ENCODE data around the gene ITPRIPL1. TPM values are rescaled to one million over a fixed set of nuclear protein-coding genes. Genes with fewer than 3 reads are reported as not detected.
A peak's percentile ranks its signal among the peaks of the same experiment; 100 is the strongest.

The ITPRIPL1 gene
- total RNA-seq, 2 experiments from 2014 or later: 24.8 to 28.4 TPM

DNA sequence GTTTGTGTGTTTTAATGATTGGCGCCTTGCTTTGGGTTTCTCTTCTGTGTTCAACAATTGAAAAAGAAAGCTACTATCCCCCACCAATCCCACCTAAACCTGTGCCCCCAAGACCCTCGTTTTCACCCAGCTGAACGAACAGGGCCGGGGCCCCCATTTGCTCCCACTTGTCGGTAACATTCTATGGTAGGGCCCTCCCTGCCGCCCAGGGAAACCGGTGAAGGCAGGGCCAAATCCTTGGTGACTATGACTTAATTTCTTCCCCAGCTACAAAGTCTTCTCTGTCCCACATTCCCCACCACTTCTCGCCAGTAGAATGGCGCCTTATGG is 19.2 kb upstream of the ITPRIPL1 start:
- Mint-ChIP-seq H3K4me1 (peaks cover 44% of the 10 kb centered on the region), H3K36me3 (ENCODE audit: low read depth) (peaks cover 39% of the 10 kb centered on the region), H3K9me3 (ENCODE audit: low read depth) (no peaks in the 10 kb centered on the region), H3K27me3 (no peaks in the 10 kb centered on the region), H3K27ac (peak overlapping the region; percentile 99), H3K4me3 (peak overlapping the region; percentile 100)
- ChIA-PET POLR2A (interaction anchor here (1.0 to 1.6 kb wide), 2 partner anchors 15 kb away, joined by 3 to 7 read pairs; no protein-coding TSS in a partner anchor), CTCF (interaction anchor here (0.6 to 1.7 kb wide), 7 partner anchors 15 to 204 kb away, joined by 3 to 7 read pairs (median 3); partner anchors contain the start of gene ITPRIPL1)
- intact Hi-C loops (cut with DNase I, micrococcal nuclease): loop anchor here (1.0 to 5.0 kb wide), 12 partner anchors 15 to 510 kb away; partner anchors contain the start of genes CIAO1 (in 2 of the 2), CNNM3 (in 1 of the 2), DUSP2 (in 1 of the 2) and KANSL3 (in 1 of the 2)
- ATAC-seq (no peak), DNase-seq (peak; percentile 23)

DNA sequence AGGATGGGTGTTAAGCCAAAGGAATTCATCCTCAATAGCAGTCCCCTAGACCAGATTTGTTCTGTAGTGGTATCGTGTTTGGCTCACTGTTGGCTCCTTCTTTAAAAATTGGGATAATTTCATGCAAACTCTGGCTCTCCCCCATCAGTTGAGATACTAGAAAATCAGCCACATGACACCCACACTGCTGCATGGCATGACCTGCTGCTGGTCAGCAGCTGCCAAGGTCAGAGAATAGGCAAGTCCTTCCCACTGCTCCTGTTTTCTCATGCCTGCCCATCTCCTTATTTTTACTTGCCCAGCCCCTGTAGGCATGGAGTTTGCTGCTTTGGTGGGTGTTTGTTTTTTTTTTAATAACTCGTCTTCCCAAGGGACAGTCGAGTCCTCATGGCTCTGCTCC is 18.7 kb upstream of the ITPRIPL1 start:
- ATAC-seq: no peak
- CTCF ChIA-PET: interaction anchor here (0.6 to 1.7 kb wide), 7 partner anchors 14 to 204 kb away, joined by 3 to 7 read pairs (median 3); partner anchors contain the start of gene ITPRIPL1
- Mint-ChIP-seq H3K9me3 (ENCODE audit: low read depth) (no peaks in the 10 kb centered on the region), H3K4me1 (peaks cover 40% of the 10 kb centered on the region), H3K4me3 (peak overlapping the region; percentile 100), H3K27ac (peak overlapping the region; percentile 99), H3K27me3 (no peaks in the 10 kb centered on the region), H3K36me3 (ENCODE audit: low read depth) (peaks cover 35% of the 10 kb centered on the region)
- POLR2A ChIA-PET: interaction anchor here (1.0 to 1.3 kb wide), 2 partner anchors 15 to 50 kb away, joined by 3 to 6 read pairs; no protein-coding TSS in a partner anchor
- no peak for DNase-seq
- intact Hi-C loops (cut with DNase I, micrococcal nuclease): loop anchor here in 1 of 2 experiments (5.0 kb wide), 1 partner anchor 159 kb away; the partner anchor contains the start of gene DUSP2

DNA sequence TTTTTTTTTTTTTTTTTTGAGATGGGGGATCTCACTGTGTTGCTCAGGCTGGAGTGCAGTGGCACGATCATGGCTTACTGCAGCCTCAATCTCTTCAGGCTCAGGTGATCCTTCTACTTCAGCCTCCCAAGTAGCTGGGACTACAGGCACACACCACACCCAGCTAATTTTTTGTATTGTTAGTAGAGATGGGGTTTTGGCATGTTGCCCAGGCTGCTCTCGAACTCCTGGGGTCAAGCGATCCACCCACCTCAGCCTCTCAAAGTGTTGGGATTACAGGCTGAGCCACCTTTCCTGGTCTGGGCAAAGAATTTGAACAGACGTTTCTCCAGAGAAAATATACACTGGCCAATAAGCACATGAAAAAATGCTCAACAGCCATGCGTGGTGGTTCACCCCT is 16.9 kb upstream of the ITPRIPL1 start:
- Mint-ChIP-seq H3K4me3 (no peak overlapping the region), H3K27ac (no peak overlapping the region), H3K9me3 (ENCODE audit: low read depth) (no peaks in the 10 kb centered on the region), H3K36me3 (ENCODE audit: low read depth) (peaks cover 17% of the 10 kb centered on the region), H3K4me1 (peaks cover 26% of the 10 kb centered on the region), H3K27me3 (no peaks in the 10 kb centered on the region)
- ChIA-PET POLR2A (no interaction called here), CTCF (no interaction called here)
- DNase-seq: no peak
- ATAC-seq: no peak
- intact Hi-C loops (cut with DNase I, micrococcal nuclease): loop anchor here in 1 of 2 experiments (5.0 kb wide), 1 partner anchor 161 kb away; the partner anchor contains the start of gene DUSP2

DNA sequence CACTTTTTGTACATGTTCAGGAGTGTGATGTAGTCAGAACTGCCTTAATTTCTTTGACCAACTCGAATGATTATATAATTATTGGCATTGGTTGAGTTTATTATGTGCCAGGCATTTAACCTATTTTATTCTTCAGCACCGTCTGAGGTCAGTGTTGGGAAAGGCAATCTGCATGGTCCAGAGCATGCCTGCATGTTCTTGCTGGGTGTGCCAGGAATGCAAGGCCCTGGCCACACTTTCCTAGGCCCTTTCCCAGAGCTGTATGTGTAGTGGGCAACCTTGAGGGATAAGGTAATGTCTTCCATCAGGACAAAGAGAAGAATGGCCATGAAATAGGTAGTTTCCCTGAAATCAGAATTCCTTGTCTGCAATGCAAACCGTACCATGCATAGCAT is 10.1 kb upstream of the ITPRIPL1 start:
- no peak overlapping the region for H3K27ac Mint-ChIP-seq
- no peaks in the 10 kb centered on the region for H3K9me3 Mint-ChIP-seq (ENCODE audit: low read depth)
- ATAC-seq (no peak), DNase-seq (no peak)
- H3K36me3 Mint-ChIP-seq (ENCODE audit: low read depth): no peaks in the 10 kb centered on the region
- intact Hi-C loops (cut with DNase I, micrococcal nuclease): no loop called here
- H3K4me3 Mint-ChIP-seq: no peak overlapping the region
- H3K27me3 Mint-ChIP-seq: no peaks in the 10 kb centered on the region
- ChIA-PET CTCF (interaction anchor here (0.5 to 0.7 kb wide), 3 partner anchors 48 to 252 kb away, joined by 3 read pairs; no protein-coding TSS in a partner anchor), POLR2A (no interaction called here)
- peaks cover 34% of the 10 kb centered on the region for H3K4me1 Mint-ChIP-seq

DNA sequence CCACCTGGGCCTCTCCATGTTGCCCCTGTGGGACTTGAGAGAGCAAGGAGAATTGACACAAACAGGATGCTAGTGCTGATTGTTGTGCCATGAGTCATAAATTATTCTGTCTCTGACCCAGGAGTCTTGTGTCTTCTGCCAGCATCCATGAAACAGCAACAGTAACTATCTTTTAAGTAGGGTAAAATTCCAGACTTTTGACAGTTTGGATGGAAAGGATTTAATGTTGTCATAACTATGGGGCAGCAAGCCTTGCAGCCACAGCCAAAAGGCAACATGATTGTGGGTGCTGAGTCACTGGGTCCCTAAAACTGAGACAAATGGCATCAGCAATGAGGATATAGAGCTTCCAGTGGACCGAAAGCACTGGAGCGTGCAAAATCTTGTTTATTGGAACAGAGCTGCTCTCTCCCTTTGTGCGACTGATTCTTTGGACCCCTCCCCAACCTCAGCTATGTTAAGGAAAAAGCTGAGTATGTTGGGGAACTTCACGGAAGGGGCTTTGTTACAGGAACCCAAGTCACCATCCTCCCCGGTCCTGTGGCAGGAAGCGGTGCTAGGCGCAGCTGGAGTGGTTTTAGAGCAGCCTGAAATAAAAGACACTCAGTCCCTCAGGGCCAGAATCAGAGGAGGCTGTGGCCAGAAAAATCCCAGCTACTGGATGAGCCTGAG is 9.6 kb upstream of the ITPRIPL1 start:
- DNase-seq: peak; percentile 41

DNA sequence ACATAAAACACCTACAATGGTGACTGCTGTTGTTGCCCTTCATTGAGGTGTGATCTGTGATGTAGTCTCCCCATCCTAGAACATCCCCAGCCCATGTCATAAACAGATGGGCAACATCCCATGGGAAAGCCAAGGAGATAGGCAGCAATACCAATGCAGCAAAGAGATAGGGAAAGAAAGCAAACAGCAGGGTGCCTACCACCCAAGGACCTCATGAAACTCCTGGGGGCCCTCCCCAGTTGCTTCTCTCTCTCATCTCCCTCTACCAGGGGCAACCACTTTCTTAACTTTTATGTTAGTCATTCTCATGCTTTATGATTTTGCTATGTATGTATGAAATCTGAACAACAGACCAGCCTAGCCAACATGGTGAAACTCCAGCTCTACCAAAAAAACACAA is 8.1 kb upstream of the ITPRIPL1 start:
- Mint-ChIP-seq H3K4me3 (no peak overlapping the region), H3K36me3 (ENCODE audit: low read depth) (no peaks in the 10 kb centered on the region), H3K27ac (no peak overlapping the region), H3K4me1 (peaks cover 43% of the 10 kb centered on the region), H3K27me3 (peaks cover 3% of the 10 kb centered on the region), H3K9me3 (ENCODE audit: low read depth) (no peaks in the 10 kb centered on the region)
- DNase-seq: no peak
- intact Hi-C loops (cut with DNase I, micrococcal nuclease): no loop called here
- ATAC-seq: no peak
- ChIA-PET POLR2A (no interaction called here), CTCF (no interaction called here)

More for the DNA sequence above, 9.6 kb upstream of the ITPRIPL1 start:
- H3K4me3 Mint-ChIP-seq: peak overlapping the region; percentile 41
- ATAC-seq: peak; percentile 64
- H3K27ac Mint-ChIP-seq: peak overlapping the region; percentile 82
- POLR2A ChIA-PET: interaction anchor here (0.9 kb wide), 1 partner anchor 18 kb away, joined by 4 read pairs; no protein-coding TSS in a partner anchor
- CTCF ChIA-PET: interaction anchor here (0.5 to 1.0 kb wide), 4 partner anchors 48 to 251 kb away, joined by 3 read pairs; no protein-coding TSS in a partner anchor
- peaks cover 39% of the 10 kb centered on the region for H3K4me1 Mint-ChIP-seq
- no peaks in the 10 kb centered on the region for H3K27me3 Mint-ChIP-seq
- intact Hi-C loops (cut with DNase I, micrococcal nuclease): no loop called here
- no peaks in the 10 kb centered on the region for H3K9me3 Mint-ChIP-seq (ENCODE audit: low read depth)
- H3K36me3 Mint-ChIP-seq (ENCODE audit: low read depth): no peaks in the 10 kb centered on the region

DNA sequence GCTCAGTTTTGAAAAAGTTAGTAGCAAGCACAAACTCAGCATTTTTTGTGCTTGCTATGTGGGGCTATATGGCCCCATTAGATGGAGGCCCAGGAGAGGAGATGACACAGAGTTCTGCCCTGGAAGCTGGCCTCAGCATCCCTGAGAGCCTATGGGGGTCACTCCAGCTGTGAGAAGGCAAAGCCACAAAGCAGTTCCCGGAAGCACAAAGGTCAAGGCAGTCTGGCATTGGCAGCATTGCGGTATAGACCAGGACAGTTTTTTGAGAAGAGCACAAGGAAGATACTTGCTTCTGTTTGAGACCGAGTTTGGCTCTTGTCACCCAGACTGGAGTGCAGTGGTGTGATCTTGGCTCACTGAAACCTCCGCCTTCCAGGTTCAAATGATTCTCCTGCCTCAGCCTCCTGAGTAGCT is 7.5 kb upstream of the ITPRIPL1 start:
- peaks cover 43% of the 10 kb centered on the region for H3K4me1 Mint-ChIP-seq
- ChIA-PET POLR2A (no interaction called here), CTCF (no interaction called here)
- intact Hi-C loops (cut with DNase I, micrococcal nuclease): no loop called here
- peaks cover 3% of the 10 kb centered on the region for H3K27me3 Mint-ChIP-seq
- no peaks in the 10 kb centered on the region for H3K9me3 Mint-ChIP-seq (ENCODE audit: low read depth)
- DNase-seq (no peak), ATAC-seq (no peak)
- no peaks in the 10 kb centered on the region for H3K36me3 Mint-ChIP-seq (ENCODE audit: low read depth)
- no peak overlapping the region for H3K27ac Mint-ChIP-seq
- H3K4me3 Mint-ChIP-seq: no peak overlapping the region

DNA sequence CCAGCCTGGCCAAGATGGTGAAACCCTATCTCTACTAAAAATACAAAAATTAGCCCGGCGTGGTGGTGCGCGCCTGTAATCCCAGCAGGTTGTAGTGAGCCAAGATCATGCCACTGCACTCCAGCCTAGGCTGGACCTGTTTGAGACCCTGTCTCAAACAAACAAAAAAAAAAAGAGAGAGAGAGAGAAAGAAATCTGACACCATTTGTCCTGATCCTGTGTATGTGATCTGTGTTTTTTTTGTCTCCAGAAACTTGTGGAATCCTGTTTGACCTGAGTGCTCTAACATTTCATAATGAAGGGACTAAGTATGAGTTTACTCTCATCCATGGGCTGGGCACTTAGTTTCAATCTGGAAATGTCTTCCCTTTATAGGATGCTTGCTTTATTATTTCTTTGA is 6.4 kb upstream of the ITPRIPL1 start:
- H3K4me3 Mint-ChIP-seq: no peak overlapping the region
- ATAC-seq (no peak), DNase-seq (no peak)
- intact Hi-C loops (cut with DNase I, micrococcal nuclease): no loop called here
- H3K36me3 Mint-ChIP-seq (ENCODE audit: low read depth): no peaks in the 10 kb centered on the region
- H3K27ac Mint-ChIP-seq: no peak overlapping the region
- no peaks in the 10 kb centered on the region for H3K9me3 Mint-ChIP-seq (ENCODE audit: low read depth)
- POLR2A ChIA-PET: interaction anchor here (0.7 kb wide), 1 partner anchor 26 kb away, joined by 3 read pairs; no protein-coding TSS in a partner anchor
- CTCF ChIA-PET: no interaction called here
- H3K4me1 Mint-ChIP-seq: peaks cover 49% of the 10 kb centered on the region
- peaks cover 10% of the 10 kb centered on the region for H3K27me3 Mint-ChIP-seq

DNA sequence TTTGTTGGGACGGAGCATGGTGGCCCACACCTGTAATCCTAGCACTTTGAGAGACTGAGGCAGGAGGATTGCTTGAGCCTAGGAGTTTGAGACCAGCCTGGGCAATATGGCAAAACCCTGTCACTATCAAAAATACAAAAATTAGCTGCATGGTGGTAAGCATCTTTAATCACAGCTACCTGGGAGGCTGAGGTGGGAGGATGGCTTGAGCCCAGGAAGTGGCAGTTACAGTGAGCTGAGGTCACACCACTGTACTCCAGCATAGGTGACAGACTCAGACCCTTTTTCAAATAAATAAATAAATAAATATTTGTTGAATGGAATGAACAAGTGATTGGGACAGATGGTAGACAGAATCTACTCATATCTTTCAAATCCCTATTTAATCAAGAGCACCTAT is 5.7 kb upstream of the ITPRIPL1 start:
- ChIA-PET POLR2A (no interaction called here), CTCF (interaction anchor here (1.2 kb wide), 1 partner anchor 8 kb away, joined by 3 read pairs; no protein-coding TSS in a partner anchor)
- Mint-ChIP-seq H3K27me3 (peaks cover 10% of the 10 kb centered on the region), H3K4me3 (no peak overlapping the region), H3K27ac (no peak overlapping the region), H3K9me3 (ENCODE audit: low read depth) (no peaks in the 10 kb centered on the region), H3K36me3 (ENCODE audit: low read depth) (no peaks in the 10 kb centered on the region), H3K4me1 (peaks cover 54% of the 10 kb centered on the region)
- intact Hi-C loops (cut with DNase I, micrococcal nuclease): no loop called here
- DNase-seq (no peak), ATAC-seq (no peak)

DNA sequence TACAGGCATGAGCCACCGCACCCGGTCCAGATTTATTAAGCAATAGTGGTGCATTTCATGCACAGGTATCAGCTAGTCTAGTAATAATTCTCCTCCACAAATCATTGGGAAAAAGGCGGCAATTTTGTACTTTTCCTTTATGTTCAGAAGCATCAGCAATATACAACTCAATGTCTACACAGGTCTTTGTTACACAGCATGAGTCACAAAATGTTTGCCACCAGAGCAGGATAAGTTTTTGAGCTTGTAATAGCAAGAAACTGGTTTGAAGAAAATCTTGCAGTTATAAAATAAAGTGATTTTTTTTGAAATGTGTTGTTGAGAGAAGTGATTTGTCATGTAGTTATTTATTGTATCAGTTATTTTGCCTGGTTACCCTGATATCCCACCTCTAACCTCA is 4.8 kb upstream of the ITPRIPL1 start:
- DNase-seq (no peak), ATAC-seq (no peak)
- ChIA-PET CTCF (interaction anchor here (0.7 to 2.6 kb wide), 11 partner anchors 9 to 189 kb away, joined by 3 to 11 read pairs (median 4); partner anchors contain the start of gene SNRNP200), POLR2A (interaction anchor here (0.6 to 1.5 kb wide), 5 partner anchors 14 to 455 kb away, joined by 3 to 6 read pairs (median 3); partner anchors contain the start of gene NCAPH)
- Mint-ChIP-seq H3K9me3 (ENCODE audit: low read depth) (no peaks in the 10 kb centered on the region), H3K4me1 (peaks cover 57% of the 10 kb centered on the region), H3K4me3 (peak overlapping the region; percentile 73), H3K27ac (no peak overlapping the region), H3K36me3 (ENCODE audit: low read depth) (peaks cover under 1% of the 10 kb centered on the region), H3K27me3 (peaks cover 10% of the 10 kb centered on the region)
- intact Hi-C loops (cut with DNase I, micrococcal nuclease): loop anchor here (1.0 to 5.0 kb wide), 3 partner anchors 112 to 217 kb away; partner anchors contain the start of genes DUSP2 (in 2 of the 2), ARID5A (in 1 of the 2) and STARD7 (in 1 of the 2)

Measured in activated CD4-positive, alpha-beta T cell treated with anti-CD3 and anti-CD28 coated beads for 36 hours (primary cell).